ENCODE results near the gene PTPN18.

DNA sequence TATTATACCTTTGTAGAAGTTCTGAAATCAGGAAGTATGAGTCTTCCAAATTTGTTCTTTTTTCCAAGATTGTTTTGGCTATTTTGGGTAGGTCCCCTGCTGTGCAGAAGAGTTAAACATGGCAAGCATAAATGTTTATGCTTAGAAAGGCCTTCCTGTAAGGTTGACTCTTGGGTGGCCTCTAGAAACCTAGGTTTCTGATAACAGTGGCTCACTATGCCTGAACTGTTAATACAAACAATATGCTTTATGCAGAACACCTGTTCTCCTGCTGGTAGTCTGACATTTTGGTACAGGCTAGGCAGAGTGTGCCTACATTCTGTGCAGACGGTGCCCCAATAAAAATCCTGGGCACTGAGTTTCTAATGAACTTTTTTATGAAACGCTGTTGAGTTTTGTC is 10.1 kb downstream of the PTPN18 start:
- TF ChIP-seq GATA2 (IDR thresholded peaks at IDR 0.05; ENCODE audit: low read depth, low read length) (no peak), GATA3 (IDR thresholded peaks at IDR 0.05; ENCODE audit: low read depth, low read length) (no peak)
